ENCODE data around the gene STAG3. TPM values are rescaled to one million over a fixed set of nuclear protein-coding genes. Genes with fewer than 3 reads are reported as not detected.

Gene STAG3
- total and polyA plus RNA-seq, 2 donors (not counting 3 experiments of a cell fraction or from before 2014, with no cell fraction given), result 0.29 to 1.4 TPM

GRCh38 chr7:100154651-100155491, 22.8 kb upstream of the STAG3 start:
- POLR2A ChIA-PET, result no interaction called here
- H3K9ac ChIP-seq (replicated peaks; ENCODE audit: extremely low read depth, insufficient read depth, low read length), result no peak overlapping the region
- H4K20me1 ChIP-seq (replicated peaks; ENCODE audit: control insufficient read depth, extremely low read depth, insufficient read depth, low read length), result no peaks in the 10 kb centered on the region
- BruUV-seq (replicated peaks), result no TSS peak
- dilution Hi-C loops (cut with MboI; ENCODE audit: extremely low pct_ligation_motif_present, low sequenced_read_pairs) (no loop called here), intact Hi-C loops (cut with micrococcal nuclease) (no loop called here)
- no peak overlapping the region for H2AFZ ChIP-seq (ENCODE audit: low read depth, low read length)
- H3K9me1 ChIP-seq (replicated peaks; ENCODE audit: control insufficient read depth, extremely low read depth, insufficient read depth, low read length), result no peaks in the 10 kb centered on the region
- peaks cover 14% of the 10 kb centered on the region for H3K4me1 ChIP-seq (ENCODE audit: control insufficient read depth, extremely low read depth, insufficient read depth, low read length)
- CTCF ChIA-PET, result interaction anchor here (0.8 to 3.0 kb wide), 4 partner anchors 13 to 24 kb away, joined by 3 to 10 read pairs (median 5); partner anchors contain the start of gene GAL3ST4
- H3K79me2 ChIP-seq (ENCODE audit: control insufficient read depth, insufficient read depth, low read length), result peaks cover 6% of the 10 kb centered on the region
- no peaks in the 10 kb centered on the region for H3K27me3 ChIP-seq (ENCODE audit: control insufficient read depth in 2 of 2, insufficient read depth in 2 of 2, low read length in 2 of 2)
- no peaks in the 10 kb centered on the region for H3K9me3 ChIP-seq (replicated peaks; ENCODE audit: control insufficient read depth, insufficient read depth, low read length)
- H3K27ac ChIP-seq (ENCODE audit: insufficient read depth, low read depth, low read length), result no peak overlapping the region
- TF ChIP-seq POLR2A (IDR thresholded peaks at IDR 0.05; ENCODE audit: low read depth, low read length), result no peak
- TF ChIP-seq FOS (IDR thresholded peaks at IDR 0.05; ENCODE audit: borderline replicate concordance, insufficient read depth, low read length), result no peak
- no peak for TF ChIP-seq MYC (IDR thresholded peaks at IDR 0.05; ENCODE audit: low read depth, low read length)
- no peak for TF ChIP-seq EZH2 (IDR thresholded peaks at IDR 0.05; ENCODE audit: borderline replicate concordance, low read depth, low read length, severe bottlenecking)
- no peak for DNase-seq (ENCODE audit: low read depth, low spot score)
- peaks cover 0 to 17% of the 10 kb centered on the region in 2 experiments for H3K36me3 ChIP-seq (ENCODE audit: control insufficient read depth in 2 of 2, extremely low read depth in 1 of 2, insufficient read depth in 2 of 2, low read length in 2 of 2)
- H3K4me3 ChIP-seq (replicated peaks in 1 of 3; ENCODE audit: insufficient read depth in 1 of 3, low read depth in 1 of 3, low read length in 3 of 3), result no peak overlapping the region
- no peak for FAIRE-seq
- H3K4me2 ChIP-seq (ENCODE audit: insufficient read depth, low read length), result no peak overlapping the region

GRCh38 chr7:100155553-100156317, 22.0 kb upstream of the STAG3 start:
- H3K4me2 ChIP-seq (ENCODE audit: insufficient read depth, low read length), result no peak overlapping the region
- no peak overlapping the region for H3K27ac ChIP-seq (ENCODE audit: insufficient read depth, low read depth, low read length)
- no peaks in the 10 kb centered on the region for H3K9me3 ChIP-seq (replicated peaks; ENCODE audit: control insufficient read depth, insufficient read depth, low read length)
- ChIA-PET CTCF (interaction anchor here (0.8 to 3.0 kb wide), 4 partner anchors 11 to 25 kb away, joined by 4 to 10 read pairs (median 5); partner anchors contain the start of gene GAL3ST4), POLR2A (no interaction called here)
- DNase-seq (ENCODE audit: low read depth, low spot score) (no peak), FAIRE-seq (no peak)
- H3K9me1 ChIP-seq (replicated peaks; ENCODE audit: control insufficient read depth, extremely low read depth, insufficient read depth, low read length), result no peaks in the 10 kb centered on the region
- intact Hi-C loops (cut with micrococcal nuclease), result no loop called here
- BruUV-seq (replicated peaks), result no TSS peak
- H3K9ac ChIP-seq (replicated peaks; ENCODE audit: extremely low read depth, insufficient read depth, low read length), result no peak overlapping the region
- H3K4me3 ChIP-seq (replicated peaks in 1 of 3; ENCODE audit: insufficient read depth in 1 of 3, low read depth in 1 of 3, low read length in 3 of 3), result no peak overlapping the region
- TF ChIP-seq EZH2 (IDR thresholded peaks at IDR 0.05; ENCODE audit: borderline replicate concordance, low read depth, low read length, severe bottlenecking) (no peak), FOS (IDR thresholded peaks at IDR 0.05; ENCODE audit: borderline replicate concordance, insufficient read depth, low read length) (no peak), GATA2 (IDR thresholded peaks at IDR 0.05; ENCODE audit: insufficient read depth, insufficient read length, low read depth, low read length) (no peak), CTCF (IDR thresholded peaks at IDR 0.05; ENCODE audit: extremely low read depth in 1 of 2, insufficient read depth in 1 of 2, low read depth in 1 of 2, low read length in 2 of 2) (no peak), MYC (IDR thresholded peaks at IDR 0.05; ENCODE audit: low read depth, low read length) (no peak), POLR2AphosphoS5 (IDR thresholded peaks at IDR 0.05; ENCODE audit: insufficient read depth, low read depth, low read length) (no peak), JUN (IDR thresholded peaks at IDR 0.05; ENCODE audit: borderline replicate concordance, insufficient read depth, insufficient read length, low read depth) (no peak), POLR2A (IDR thresholded peaks at IDR 0.05; ENCODE audit: low read depth, low read length) (no peak), MAX (IDR thresholded peaks at IDR 0.05; ENCODE audit: insufficient read depth, insufficient read length) (no peak)
- no peaks in the 10 kb centered on the region for H4K20me1 ChIP-seq (replicated peaks; ENCODE audit: control insufficient read depth, extremely low read depth, insufficient read depth, low read length)
- peaks cover 0 to 17% of the 10 kb centered on the region in 2 experiments for H3K36me3 ChIP-seq (ENCODE audit: control insufficient read depth in 2 of 2, extremely low read depth in 1 of 2, insufficient read depth in 2 of 2, low read length in 2 of 2)
- H3K27me3 ChIP-seq (ENCODE audit: control insufficient read depth in 2 of 2, insufficient read depth in 2 of 2, low read length in 2 of 2), result no peaks in the 10 kb centered on the region
- H2AFZ ChIP-seq (ENCODE audit: low read depth, low read length), result no peak overlapping the region
- H3K4me1 ChIP-seq (ENCODE audit: control insufficient read depth, extremely low read depth, insufficient read depth, low read length), result peaks cover 14% of the 10 kb centered on the region
- dilution Hi-C loops (cut with MboI; ENCODE audit: extremely low pct_ligation_motif_present, low sequenced_read_pairs), result no loop called here
- no peaks in the 10 kb centered on the region for H3K79me2 ChIP-seq (ENCODE audit: control insufficient read depth, insufficient read depth, low read length)

Data from endothelial cell of umbilical vein (primary cell).